K562 (cell line): ENCODE measurements around the gene NMBR. TPM values are rescaled to one million over a fixed set of nuclear protein-coding genes. Genes with fewer than 3 reads are reported as not detected.

ENCODE experiments used
- ATAC-seq: fragments of 200-7000 bp; cut with Tn5 transposase; 3 replicates; pipeline ENCODE4 v1.9.1; 2020; ENCODE audit warnings: moderate library complexity
- BruUV-seq: library from RNA; stranded (reverse); fragments of 400-500 nt; replicated peaks from 2 replicates; lab custom pipeline; 2021; lab: Mats Ljungman, UMichigan
- CTCF ChIA-PET: fragments of 300-600 bp; formaldehyde crosslinking; extraction: SDS; loops from one replicate; lab custom pipeline; 2021; ENCODE audit warnings: low intra/inter-chr PET ratio; lab: Yijun Ruan, JAX
- POLR2A ChIA-PET: fragments of 300-600, 350-650 bp; sonication (Branson Sonifier 250); formaldehyde crosslinking; extraction: SDS; loops from one replicate; lab custom pipeline; 2021; ENCODE audit warnings: antibody characterized with exemption, inconsistent platforms; lab: Yijun Ruan, JAX
- DNase-seq, 4 experiments: peaks; one replicate each; pipeline versions ENCODE4 v3.0.0 to v3.0.0-alpha.2; 2011 to 2018; ENCODE audit warnings: low spot score in 3 of 4, mixed read lengths in 3 of 4; ENCODE audit errors: extremely low read depth in 1 of 4
- FAIRE-seq: peaks from 2 replicates; lab custom pipeline; 2011; peaks lifted over from hg19 to GRCh38; lab: Jason Lieb, UNC
- H2AFZ ChIP-seq: 2 replicates; pipeline ENCODE4 v1.6.0; 2011; ENCODE audit warnings: low read depth, low read length, control low read depth, inconsistent platforms
- H3K27ac ChIP-seq: fragments of 200-600 bp; 3 replicates; pipeline ENCODE4 v1.8.0; 2011; ENCODE audit warnings: low read depth, mild to moderate bottlenecking, control low read depth, inconsistent platforms, low read length, moderate library complexity, mixed read lengths; ENCODE audit errors: extremely low read depth
- H3K27me3 ChIP-seq, 2 experiments: fragments of 300-600 bp in 1 of 2; 2 replicates in 1 of 2; 3 replicates in 1 of 2; pipeline versions ENCODE4 v1.6.0 to v1.8.0; 2011; ENCODE audit warnings: inconsistent platforms in 2 of 2, low read length in 2 of 2, mild to moderate bottlenecking in 1 of 2, mixed read lengths in 1 of 2, moderate library complexity in 1 of 2; ENCODE audit not compliant: control insufficient read depth in 2 of 2, insufficient read depth in 2 of 2
- H3K36me3 ChIP-seq: fragments of 300-600 bp; 3 replicates; pipeline ENCODE4 v1.8.0; 2011; ENCODE audit warnings: mild to moderate bottlenecking, low read length, inconsistent platforms; ENCODE audit not compliant: control insufficient read depth, insufficient read depth
- H3K4me1 ChIP-seq, 2 experiments: fragments of 200-600 bp in 1 of 2; replicated peaks in 1 of 2; 2 replicates in 1 of 2; 3 replicates in 1 of 2; pipeline versions ENCODE4 v1.5.1 to v1.8.0; 2011; ENCODE audit warnings: inconsistent platforms in 2 of 2, low read length in 2 of 2, mild to moderate bottlenecking in 1 of 2, mixed read lengths in 1 of 2, moderate library complexity in 1 of 2; ENCODE audit not compliant: control insufficient read depth in 2 of 2, insufficient read depth in 2 of 2
- H3K4me2 ChIP-seq: 2 replicates; pipeline ENCODE4 v1.6.1; 2011; ENCODE audit warnings: low read length, control low read depth, inconsistent platforms, mixed read lengths; ENCODE audit not compliant: insufficient read depth
- H3K4me3 ChIP-seq: fragments of 200-600 bp; sonication (generic), shearing (Covaris generic); 2 replicates; pipeline ENCODE4 v1.5.1; 2016; ENCODE audit warnings: control low read depth, inconsistent platforms
- H3K79me2 ChIP-seq: fragments of 200-600 bp; 3 replicates; pipeline ENCODE4 v1.8.0; 2011; ENCODE audit warnings: low read length, inconsistent platforms; ENCODE audit not compliant: control insufficient read depth, insufficient read depth
- H3K9ac ChIP-seq, 2 experiments: 2 replicates each; pipeline versions ENCODE4 v1.6.0 to v1.6.1; 2011; ENCODE audit warnings: low read depth in 2 of 2, low read length in 2 of 2, control low read depth in 1 of 2, inconsistent platforms in 1 of 2, mild to moderate bottlenecking in 1 of 2, mixed read lengths in 1 of 2; ENCODE audit not compliant: insufficient read depth in 1 of 2
- H3K9me1 ChIP-seq: one replicate; pipeline ENCODE4 v1.6.0; 2011; ENCODE audit warnings: inconsistent platforms, mild to moderate bottlenecking, low read length, moderate library complexity; ENCODE audit not compliant: control insufficient read depth, insufficient read depth
- H3K9me3 ChIP-seq: replicated peaks from 2 replicates; pipeline ENCODE4 v1.5.1; 2011; ENCODE audit warnings: low read depth, low read length, inconsistent platforms; ENCODE audit not compliant: control insufficient read depth, insufficient read depth
- H4K20me1 ChIP-seq: replicated peaks from 2 replicates; pipeline ENCODE4 v1.6.1; 2011; ENCODE audit warnings: low read length, inconsistent platforms, mixed read lengths; ENCODE audit not compliant: control insufficient read depth, insufficient read depth
- ATF7 ChIP-seq: fragments of 450-650 bp; IDR thresholded peaks from 2 replicates; pipeline ENCODE4 v1.7.1; 2014; ENCODE audit warnings: mild to moderate bottlenecking, moderate library complexity
- C11orf30 ChIP-seq: fragments of 450-650 bp; IDR thresholded peaks from 2 replicates; pipeline ENCODE4 v1.6.1; 2016; ENCODE audit warnings: low read depth, mild to moderate bottlenecking
- FOS ChIP-seq: IDR thresholded peaks from 3 replicates; pipeline ENCODE4 v1.6.1; 2011; ENCODE audit not compliant: insufficient read length; ENCODE audit errors: extremely low read depth
- FOXK1 ChIP-seq: sonication (generic); formaldehyde crosslinking; IDR thresholded peaks from 2 replicates; pipeline ENCODE4 v1.8.0; 2022; ENCODE audit warnings: missing genetic modification reagents, mild to moderate bottlenecking, borderline replicate concordance
- GABPB1 ChIP-seq: sonication (generic); formaldehyde crosslinking; IDR thresholded peaks from 2 replicates; pipeline ENCODE4 v1.8.0; 2022; ENCODE audit warnings: mild to moderate bottlenecking, missing genetic modification reagents
- HMBOX1 ChIP-seq: sonication (generic); IDR thresholded peaks from 2 replicates; pipeline ENCODE4 v1.6.1; 2016
- HMG20B ChIP-seq: fragments of 250-450 bp; sonication (Bioruptor Pico); IDR thresholded peaks from 2 replicates; pipeline ENCODE4 v1.5.0; 2021; ENCODE audit warnings: mild to moderate bottlenecking
- NFXL1 ChIP-seq: fragments of 450-650 bp; formaldehyde crosslinking; IDR thresholded peaks from 2 replicates; pipeline ENCODE4 v1.4.0; 2021; ENCODE audit warnings: mild to moderate bottlenecking
- NR2F6 ChIP-seq: fragments of 450-650 bp; formaldehyde crosslinking; IDR thresholded peaks from 2 replicates; pipeline ENCODE4 v1.4.0; 2020; ENCODE audit warnings: mild to moderate bottlenecking
- SP2 ChIP-seq: IDR thresholded peaks from 2 replicates; pipeline ENCODE4 v1.6.1; 2011; ENCODE audit warnings: mild to moderate bottlenecking, low read depth, low read length, moderate library complexity; ENCODE audit not compliant: poor library complexity, severe bottlenecking; ENCODE audit errors: extremely low read depth
- SUPT5H ChIP-seq: fragments of 450-650 bp; IDR thresholded peaks from 2 replicates; pipeline ENCODE4 v1.6.1; 2016
- ZNF124 ChIP-seq: sonication (generic); formaldehyde crosslinking; IDR thresholded peaks from 2 replicates; pipeline ENCODE4 v1.8.1; 2022; ENCODE audit warnings: missing genetic modification reagents
- ZNF224 ChIP-seq: sonication (generic); formaldehyde crosslinking; IDR thresholded peaks from 2 replicates; pipeline ENCODE4 v1.8.0; 2022; ENCODE audit warnings: mild to moderate bottlenecking, missing genetic modification reagents
- ZNF316 ChIP-seq: fragments of 450-650 bp; IDR thresholded peaks from 2 replicates; pipeline ENCODE4 v1.6.1; 2016
- ZNF766 ChIP-seq: fragments of 200-800 bp; sonication (Bioruptor generic); conservative IDR thresholded peaks from 2 replicates; pipeline ENCODE4 v1.6.1; 2016; ENCODE audit warnings: missing genetic modification characterization, missing compliant biosample characterization
- WGBS: fragments of 100-300 bp; shearing (Covaris generic); methylation state at CpG from one replicate; pipeline ENCODE4 v1.1.6; 2016; ENCODE audit warnings: low coverage, mixed read lengths; ENCODE audit not compliant: insufficient coverage; ENCODE audit errors: missing lambda C conversion rate; 5-methylcytosine and 5-hydroxymethylcytosine counted together
- in situ Hi-C: fragments of 300-500 bp; cut with MboI; formaldehyde crosslinking; loops from 4 replicates; pipeline ENCODE4 v1.15.0; 2018; ENCODE audit warnings: inconsistent platforms, mixed read lengths
- intact Hi-C: fragments of 100-400 bp; cut with micrococcal nuclease; formaldehyde crosslinking; loops from 2 replicates; pipeline ENCODE4 v1.14.2; 2022
- polyA plus RNA-seq, 8 experiments: library from polyadenylated mRNA; depleted of rRNA in 4 of 8; stranded (reverse) in 5 of 8; unstranded in 3 of 8; fragments of >200 nt; fragmentation: Nextera tagmentation in 2 of 8; fragmentation: Illumina TruSeq in 1 of 8; extraction: Ambion mirVana in 2 of 8; extraction: Trizol in 1 of 8; gene quantifications; 2 replicates each; pipeline versions ENCODE4 v1.2.1 to v1.2.3, GENCODE V29; 2011 to 2014; ENCODE audit warnings: inconsistent platforms in 1 of 8, missing spikeins in 1 of 8
- total RNA-seq, 7 experiments: library from RNA; depleted of rRNA in 6 of 7; stranded (reverse); fragments of >200 nt in 6 of 7; fragmentation: Illumina TruSeq in 2 of 7; extraction: Trizol in 2 of 7; gene quantifications; 2 replicates each; pipeline versions ENCODE4 v1.2.1 to v1.2.3, GENCODE V29; 2011 to 2021; ENCODE audit warnings: low replicate concordance in 1 of 7

NMBR gene
- total and polyA plus RNA-seq, 9 of the 15 experiments (the other 6 are each of a cell fraction or from before 2014, with no cell fraction given), result not detected

- intact Hi-C loops, result no loop called here
- Histone ChIP-seq H3K4me2 (no peak overlapping the region), H3K9ac (no peak overlapping the region), H3K27ac (no peak overlapping the region), H3K4me3 (no peak overlapping the region), H2AFZ (peak overlapping the region; percentile 46), H3K9me1 (no peaks in the 10 kb centered on the region), H3K27me3 (no peaks in the 10 kb centered on the region), H4K20me1 (no peaks in the 10 kb centered on the region), H3K36me3 (no peaks in the 10 kb centered on the region), H3K4me1 (no peaks in the 10 kb centered on the region), H3K79me2 (peaks cover 35% of the 10 kb centered on the region), H3K9me3 (peaks cover 10% of the 10 kb centered on the region)
- DNase-seq (no peak), FAIRE-seq (no peak), ATAC-seq (no peak)
- no TSS peak for BruUV-seq
- 19% methylated on average over 4 of the region's 4 CpGs for WGBS
- in situ Hi-C loops, result no loop called here
- ChIA-PET POLR2A (interaction anchor here (1.3 kb wide), 1 partner anchor 9 kb away, joined by 3 read pairs; no protein-coding TSS in a partner anchor), CTCF (no interaction called here)
- TF ChIP-seq NFXL1 (no peak), ZNF124 (no peak), FOS (no peak), ATF7 (no peak), HMG20B (CRISPR knock-in tag) (no peak), HMBOX1 (peak; percentile 39; the same call in 1 of the 2 replicates), SP2 (no peak), C11orf30 (peak; percentile 47), GABPB1 (CRISPR knock-in tag) (no peak), ZNF224 (CRISPR knock-in tag) (no peak), NR2F6 (CRISPR knock-in tag) (no peak), ZNF316 (peak; percentile 76), SUPT5H (no peak), ZNF766 (CRISPR knock-in tag) (no peak), FOXK1 (no peak)
These were observed 115.9 kb downstream of the NMBR start for GRCh38 chr6:142031035-142031434.
